GM12878 (cell line): ENCODE data around the gene NMNAT3. TPM values are rescaled to one million over a fixed set of nuclear protein-coding genes. Genes with fewer than 3 reads are reported as not detected.

Source experiments
- ATAC-seq: fragments of 200-7000 bp; cut with Tn5 transposase; 3 replicates; pipeline ENCODE4 v1.9.1; 2020; ENCODE audit warnings: mild to moderate bottlenecking, moderate library complexity
- BruUV-seq: library from RNA; stranded (reverse); fragments of 400-500 nt; replicated peaks from 2 replicates; lab custom pipeline; 2021; lab: Mats Ljungman, UMichigan
- CTCF ChIA-PET: fragments of 300-600 bp; sonication (Branson Sonifier 250); formaldehyde crosslinking; extraction: SDS; loops from one replicate; lab custom pipeline; 2021; ENCODE audit warnings: inconsistent platforms; lab: Yijun Ruan, JAX
- POLR2A ChIA-PET: fragments of 350-600 bp; formaldehyde crosslinking; extraction: SDS; loops from one replicate; lab custom pipeline; 2021; ENCODE audit warnings: inconsistent platforms; lab: Charles Lee
- RAD21 ChIA-PET: fragments of 300-600 bp; sonication (Branson Sonifier 250); formaldehyde crosslinking; loops from one replicate; lab custom pipeline; 2023; ENCODE audit warnings: antibody characterized with exemption; ENCODE audit not compliant: unreplicated experiment; lab: Charles Lee
- SMC1A ChIA-PET: fragments of 300-600 bp; sonication (Branson Sonifier 250); formaldehyde crosslinking; loops from one replicate; lab custom pipeline; 2023; ENCODE audit not compliant: unreplicated experiment, uncharacterized antibody; lab: Charles Lee
- DNase-seq: peaks from one replicate; pipeline ENCODE4 v3.0.0-alpha.2; 2011; ENCODE audit warnings: low read depth, low spot score
- FAIRE-seq: peaks from 3 replicates; lab custom pipeline; 2011; peaks lifted over from hg19 to GRCh38; lab: Jason Lieb, UNC
- H2AFZ ChIP-seq: 2 replicates; pipeline ENCODE4 v1.6.0; 2011; ENCODE audit warnings: low read depth, low read length, control low read depth; ENCODE audit not compliant: control insufficient read depth
- H3K27ac ChIP-seq: 2 replicates; pipeline ENCODE4 v1.5.1; 2011; ENCODE audit warnings: control low read depth; ENCODE audit not compliant: control insufficient read depth, insufficient read depth
- H3K27me3 ChIP-seq, 2 experiments: replicated peaks in 1 of 2; 2 replicates each; pipeline versions ENCODE4 v1.6.0 to v1.6.1; 2011; ENCODE audit warnings: low read length in 1 of 2; ENCODE audit not compliant: control insufficient read depth in 2 of 2, insufficient read depth in 2 of 2
- H3K36me3 ChIP-seq, 2 experiments: 2 replicates each; pipeline ENCODE4 v1.5.1; 2011; ENCODE audit warnings: low read length in 1 of 2; ENCODE audit not compliant: control insufficient read depth in 2 of 2, insufficient read depth in 2 of 2
- H3K4me1 ChIP-seq: 2 replicates; pipeline ENCODE4 v1.6.1; 2011; ENCODE audit warnings: mild to moderate bottlenecking, low read length, moderate library complexity, mixed read lengths; ENCODE audit not compliant: control insufficient read depth, insufficient read depth
- H3K4me2 ChIP-seq: 2 replicates; pipeline ENCODE4 v1.6.0; 2011; ENCODE audit warnings: control low read depth; ENCODE audit not compliant: control insufficient read depth, insufficient read depth
- H3K4me3 ChIP-seq: fragments of 200-600 bp; sonication (generic); 2 replicates; pipeline ENCODE4 v1.5.1; 2016
- H3K79me2 ChIP-seq: 2 replicates; pipeline ENCODE4 v1.6.0; 2011; ENCODE audit warnings: low read length; ENCODE audit not compliant: control insufficient read depth, insufficient read depth
- H3K9ac ChIP-seq: 2 replicates; pipeline ENCODE4 v1.8.0; 2011; ENCODE audit warnings: low read length, control low read depth, mixed read lengths; ENCODE audit not compliant: control insufficient read depth, insufficient read depth
- H3K9me3 ChIP-seq: replicated peaks from 3 replicates; pipeline ENCODE4 v1.5.1; 2011; ENCODE audit warnings: mild to moderate bottlenecking, low read length; ENCODE audit not compliant: control insufficient read depth, insufficient read depth
- H4K20me1 ChIP-seq: 2 replicates; pipeline ENCODE4 v1.6.0; 2011; ENCODE audit not compliant: control insufficient read depth, insufficient read depth
- CBFB ChIP-seq: IDR thresholded peaks from 2 replicates; pipeline ENCODE4 v1.6.1; 2016; ENCODE audit warnings: antibody characterized with exemption, low read depth
- MTA2 ChIP-seq: fragments of 450-650 bp; IDR thresholded peaks from 2 replicates; pipeline ENCODE4 v1.6.1; 2016; ENCODE audit warnings: low read depth, mild to moderate bottlenecking, moderate library complexity
- MYC ChIP-seq: IDR thresholded peaks from 2 replicates; pipeline ENCODE4 v1.6.1; 2011; ENCODE audit warnings: mild to moderate bottlenecking, low read length, moderate library complexity, inconsistent platforms; ENCODE audit not compliant: insufficient read depth, insufficient replicate concordance, insufficient read length, severe bottlenecking
- SPI1 ChIP-seq: IDR thresholded peaks from 2 replicates; pipeline ENCODE4 v1.6.1; 2011; ENCODE audit warnings: low read depth, mild to moderate bottlenecking, low read length, moderate library complexity, borderline replicate concordance; ENCODE audit not compliant: insufficient read depth
- TCF3 ChIP-seq: IDR thresholded peaks from 2 replicates; pipeline ENCODE4 v1.6.1; 2012; ENCODE audit warnings: low read depth, mild to moderate bottlenecking, low read length, borderline replicate concordance; ENCODE audit not compliant: insufficient read depth
- ZNF207 ChIP-seq: fragments of 450-650 bp; IDR thresholded peaks from 2 replicates; pipeline ENCODE4 v1.6.1; 2014; ENCODE audit warnings: antibody characterized with exemption, mild to moderate bottlenecking, borderline replicate concordance
- ZNF217 ChIP-seq: fragments of 450-650 bp; IDR thresholded peaks from 2 replicates; pipeline ENCODE4 v1.6.1; 2017; ENCODE audit warnings: antibody characterized with exemption, mild to moderate bottlenecking
- WGBS: methylation state at CpG from one replicate; pipeline ENCODE4 v1.1.6; 2016; ENCODE audit warnings: low lambda C conversion rate; ENCODE audit not compliant: insufficient replicate concordance, insufficient coverage; ENCODE audit errors: missing lambda C conversion rate; 5-methylcytosine and 5-hydroxymethylcytosine counted together
- in situ Hi-C: fragments of 300-500 bp; cut with MboI; formaldehyde crosslinking; loops from 9 replicates; pipeline ENCODE4 v1.14.3; 2018; ENCODE audit warnings: mixed read lengths
- intact Hi-C: fragments of 100-400 bp; cut with micrococcal nuclease; formaldehyde crosslinking; loops from one replicate; pipeline ENCODE4 v1.14.2; 2022; ENCODE audit not compliant: unreplicated experiment
- polyA plus RNA-seq, 11 experiments: library from polyadenylated mRNA; depleted of rRNA in 4 of 11; unstranded in 6 of 11; stranded (reverse) in 5 of 11; fragments of >200 nt; fragmentation: Nextera tagmentation in 4 of 11; fragmentation: Illumina TruSeq in 1 of 11; extraction: Ambion mirVana in 4 of 11; extraction: Trizol in 1 of 11; gene quantifications; 1 replicate in 1 of 11; 2 replicates in 10 of 11; pipeline versions ENCODE4 v1.2.1 to v1.2.3, GENCODE V29; 2011 to 2016; ENCODE audit warnings: inconsistent platforms in 2 of 11, missing spikeins in 2 of 11, low read depth in 1 of 11
- total RNA-seq, 4 experiments: library from RNA; depleted of rRNA in 3 of 4; stranded (reverse); fragments of >200 nt in 3 of 4; fragmentation: Illumina TruSeq in 1 of 4; extraction: Trizol in 1 of 4; gene quantifications; 2 replicates each; pipeline versions ENCODE4 v1.2.1 to v1.2.3, GENCODE V29; 2013 to 2021
- TF ChIP-seq, protein P1 (sequence below): fragments of 450-650 bp; IDR thresholded peaks from 2 replicates; pipeline ENCODE4 v1.6.1; 2014; ENCODE audit warnings: mild to moderate bottlenecking
- TF ChIP-seq, protein P2 (sequence below): fragments of 450-650 bp; IDR thresholded peaks from 2 replicates; pipeline ENCODE4 v1.6.1; 2017; ENCODE audit warnings: borderline replicate concordance

The NMNAT3 gene
- total and polyA plus RNA-seq, 10 of the 15 experiments (the other 5 are each of a cell fraction or from before 2014, with no cell fraction given): under 0.01 to 0.92 (median 0.08) TPM; not detected in 4

DNA sequence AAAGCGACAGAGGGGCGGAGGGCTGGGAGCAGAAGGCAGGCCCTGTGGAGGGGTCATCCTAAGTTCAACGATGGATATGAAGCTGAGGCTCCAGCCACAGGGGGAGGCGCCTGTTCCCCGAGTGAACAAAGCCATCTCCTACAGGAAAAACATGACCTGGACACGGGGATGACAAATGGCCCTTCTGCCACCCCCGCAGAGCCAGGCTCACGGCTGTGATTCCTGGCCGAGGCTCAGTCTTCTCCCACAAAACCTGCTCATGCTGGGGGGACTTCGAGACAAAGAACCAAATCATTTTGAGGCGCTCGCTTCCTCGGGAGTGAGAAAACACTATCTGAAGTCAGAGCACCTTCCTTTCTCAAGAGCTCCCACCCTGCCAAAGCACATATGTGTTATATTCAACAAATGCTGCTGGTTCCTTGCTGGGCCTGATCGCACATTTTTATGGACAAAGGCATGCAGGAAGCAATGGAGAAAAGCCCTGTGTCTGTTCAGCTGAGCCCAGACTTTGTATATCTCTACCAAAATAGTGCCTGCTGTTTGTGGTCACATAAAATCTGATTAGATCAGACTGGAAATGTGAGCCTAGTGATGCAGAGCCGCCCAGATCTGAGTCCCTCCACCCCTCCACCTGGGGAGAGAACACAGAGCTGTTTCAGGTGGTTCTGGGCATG, 143.9 kb downstream of the NMNAT3 start:
- Histone ChIP-seq H3K9me3 (no peaks in the 10 kb centered on the region), H3K4me3 (no peak overlapping the region), H3K36me3 (no peaks in the 10 kb centered on the region), H3K9ac (no peak overlapping the region), H3K27ac (no peak overlapping the region), H3K4me1 (no peaks in the 10 kb centered on the region), H4K20me1 (no peaks in the 10 kb centered on the region), H3K27me3 (no peaks in the 10 kb centered on the region; a peak in 2 of 4 replicates), H3K4me2 (no peak overlapping the region), H2AFZ (no peak overlapping the region), H3K79me2 (no peaks in the 10 kb centered on the region)
- TF ChIP-seq, protein P1, sequence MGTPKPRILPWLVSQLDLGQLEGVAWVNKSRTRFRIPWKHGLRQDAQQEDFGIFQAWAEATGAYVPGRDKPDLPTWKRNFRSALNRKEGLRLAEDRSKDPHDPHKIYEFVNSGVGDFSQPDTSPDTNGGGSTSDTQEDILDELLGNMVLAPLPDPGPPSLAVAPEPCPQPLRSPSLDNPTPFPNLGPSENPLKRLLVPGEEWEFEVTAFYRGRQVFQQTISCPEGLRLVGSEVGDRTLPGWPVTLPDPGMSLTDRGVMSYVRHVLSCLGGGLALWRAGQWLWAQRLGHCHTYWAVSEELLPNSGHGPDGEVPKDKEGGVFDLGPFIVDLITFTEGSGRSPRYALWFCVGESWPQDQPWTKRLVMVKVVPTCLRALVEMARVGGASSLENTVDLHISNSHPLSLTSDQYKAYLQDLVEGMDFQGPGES: no peak
- TF ChIP-seq, protein P2, sequence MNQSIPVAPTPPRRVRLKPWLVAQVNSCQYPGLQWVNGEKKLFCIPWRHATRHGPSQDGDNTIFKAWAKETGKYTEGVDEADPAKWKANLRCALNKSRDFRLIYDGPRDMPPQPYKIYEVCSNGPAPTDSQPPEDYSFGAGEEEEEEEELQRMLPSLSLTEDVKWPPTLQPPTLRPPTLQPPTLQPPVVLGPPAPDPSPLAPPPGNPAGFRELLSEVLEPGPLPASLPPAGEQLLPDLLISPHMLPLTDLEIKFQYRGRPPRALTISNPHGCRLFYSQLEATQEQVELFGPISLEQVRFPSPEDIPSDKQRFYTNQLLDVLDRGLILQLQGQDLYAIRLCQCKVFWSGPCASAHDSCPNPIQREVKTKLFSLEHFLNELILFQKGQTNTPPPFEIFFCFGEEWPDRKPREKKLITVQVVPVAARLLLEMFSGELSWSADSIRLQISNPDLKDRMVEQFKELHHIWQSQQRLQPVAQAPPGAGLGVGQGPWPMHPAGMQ: no peak
- TF ChIP-seq ZNF217 (no peak), TCF3 (no peak), ZNF207 (no peak), MTA2 (no peak), CBFB (no peak), MYC (no peak), SPI1 (no peak)
- CTCF ChIA-PET: no interaction called here
- DNase-seq (no peak), ATAC-seq (no peak), FAIRE-seq (no peak)
- POLR2A ChIA-PET: no interaction called here
- in situ Hi-C loops (no loop called here), intact Hi-C loops (no loop called here)
- RAD21 ChIA-PET: no interaction called here
- BruUV-seq: no TSS peak
- SMC1A ChIA-PET: no interaction called here
- 35% methylated on average over 15 of the region's 15 CpGs for WGBS
